Astrocyte of the spinal cord (primary cell): ENCODE data around the gene IFNG.

Experiments
- DNase-seq: peaks from one replicate; pipeline ENCODE4 v3.0.0; 2011; ENCODE audit warnings: low read depth, low spot score
- H3K4me3 ChIP-seq: 2 replicates; pipeline ENCODE4 v1.5.1; 2011; ENCODE audit warnings: low read depth, mild to moderate bottlenecking, low read length, moderate library complexity
- CTCF ChIP-seq: IDR thresholded peaks from 2 replicates; pipeline ENCODE4 v1.5.1; 2012; ENCODE audit warnings: low read depth, mild to moderate bottlenecking, low read length, inconsistent platforms
- in situ Hi-C: cut with HindIII; loops from 2 replicates; pipeline ENCODE4 v1.10.0; 2017; ENCODE audit warnings: low sequenced_read_pairs

IFNG gene

GRCh38 chr12:68156636-68157035 lies 2.9 kb downstream of the IFNG start:
- H3K4me3 ChIP-seq, result no peak overlapping the region
- no peak for DNase-seq
- TF ChIP-seq CTCF, result no peak
- in situ Hi-C loops, result no loop called here

GRCh38 chr12:68154779-68155178 lies 4.8 kb downstream of the IFNG start:
- TF ChIP-seq CTCF, result no peak
- in situ Hi-C loops, result no loop called here

GRCh38 chr12:68148261-68148951 lies 11.1 kb downstream of the IFNG start:
- in situ Hi-C loops, result no loop called here
- H3K4me3 ChIP-seq, result no peak overlapping the region
- no peak for DNase-seq
- no peak for TF ChIP-seq CTCF

More at GRCh38 chr12:68154779-68155178, 4.8 kb downstream of the IFNG start:
- H3K4me3 ChIP-seq, result no peak overlapping the region
- no peak for DNase-seq

GRCh38 chr12:68140556-68140955 lies 19.0 kb downstream of the IFNG start:
- no peak for DNase-seq
- no peak overlapping the region for H3K4me3 ChIP-seq
- in situ Hi-C loops, result no loop called here
- no peak for TF ChIP-seq CTCF

- DNase-seq, result no peak
- no peak for TF ChIP-seq CTCF
- no peak overlapping the region for H3K4me3 ChIP-seq
- in situ Hi-C loops, result no loop called here
Observed at GRCh38 chr12:68139941-68140340, 19.6 kb downstream of the IFNG start.

GRCh38 chr12:68139001-68139400 lies 20.5 kb downstream of the IFNG start:
- DNase-seq, result no peak
- in situ Hi-C loops, result no loop called here
- TF ChIP-seq CTCF, result no peak
- no peak overlapping the region for H3K4me3 ChIP-seq

GRCh38 chr12:68138480-68138879 lies 21.1 kb downstream of the IFNG start:
- H3K4me3 ChIP-seq, result no peak overlapping the region
- no peak for DNase-seq
- no peak for TF ChIP-seq CTCF
- in situ Hi-C loops, result no loop called here
